Hepatocyte (in vitro differentiated cells): ENCODE measurements around the gene TAS2R60. TPM values are rescaled to one million over a fixed set of nuclear protein-coding genes. Genes with fewer than 3 reads are reported as not detected.

Experiments used
- DNase-seq: peaks from one replicate; pipeline ENCODE4 v3.0.0-alpha.2; 2016; ENCODE audit warnings: low spot score
- H2AFZ ChIP-seq: fragments of 200-600 bp; sonication (generic); 2 replicates; pipeline ENCODE4 v1.6.0; 2016; ENCODE audit warnings: antibody characterized with exemption, mild to moderate bottlenecking
- H3K27ac ChIP-seq: fragments of 200-600 bp; sonication (generic); 2 replicates; pipeline ENCODE4 v1.5.1; 2016; ENCODE audit warnings: mild to moderate bottlenecking
- H3K27me3 ChIP-seq: fragments of 200-600 bp; sonication (generic); 2 replicates; pipeline ENCODE4 v1.6.1; 2016
- H3K36me3 ChIP-seq: fragments of 200-600 bp; sonication (generic); replicated peaks from 2 replicates; pipeline ENCODE4 v1.5.1; 2016; ENCODE audit warnings: low read depth; ENCODE audit not compliant: insufficient read depth
- H3K4me1 ChIP-seq: fragments of 200-600 bp; sonication (generic); 2 replicates; pipeline ENCODE4 v1.5.1; 2016; ENCODE audit warnings: mild to moderate bottlenecking, moderate library complexity; ENCODE audit not compliant: insufficient read depth
- H3K4me2 ChIP-seq: fragments of 200-600 bp; sonication (generic); 2 replicates; pipeline ENCODE4 v1.6.0; 2016
- H3K4me3 ChIP-seq: fragments of 200-600 bp; sonication (generic); 2 replicates; pipeline ENCODE4 v1.5.1; 2016; ENCODE audit warnings: mild to moderate bottlenecking
- H3K79me2 ChIP-seq: fragments of 200-600 bp; sonication (generic); 2 replicates; pipeline ENCODE4 v1.6.0; 2017; ENCODE audit warnings: mild to moderate bottlenecking
- H3K9me2 ChIP-seq: fragments of 200-600 bp; sonication (generic); replicated peaks from 2 replicates; pipeline ENCODE4 v1.6.0; 2017; ENCODE audit warnings: mild to moderate bottlenecking; ENCODE audit not compliant: insufficient read depth
- H3K9me3 ChIP-seq: fragments of 200-600 bp; sonication (generic); 2 replicates; pipeline ENCODE4 v1.5.1; 2016; ENCODE audit warnings: low read depth, mild to moderate bottlenecking
- H4K20me1 ChIP-seq: fragments of 200-600 bp; sonication (generic); 2 replicates; pipeline ENCODE4 v1.6.0; 2016; ENCODE audit warnings: mild to moderate bottlenecking; ENCODE audit not compliant: insufficient read depth, poor library complexity, severe bottlenecking
- CTCF ChIP-seq: fragments of 200-600 bp; sonication (generic); IDR thresholded peaks from 2 replicates; pipeline ENCODE4 v1.5.1; 2016; ENCODE audit warnings: antibody characterized with exemption, mild to moderate bottlenecking; ENCODE audit not compliant: poor library complexity
- EZH2 ChIP-seq: fragments of 200-600 bp; sonication (generic); IDR thresholded peaks from 2 replicates; pipeline ENCODE4 v1.6.1; 2016; ENCODE audit warnings: antibody characterized with exemption, mild to moderate bottlenecking, borderline replicate concordance
- EZH2phosphoT487 ChIP-seq: fragments of 200-600 bp; sonication (generic); IDR thresholded peaks from one replicate; pipeline ENCODE4 v1.6.1; 2018; ENCODE audit warnings: antibody characterized with exemption, mild to moderate bottlenecking, low read depth, moderate library complexity; ENCODE audit not compliant: unreplicated experiment, severe bottlenecking
- WGBS: methylation state at CpG from one replicate; pipeline ENCODE4 v1.1.6; 2016; ENCODE audit warnings: low lambda C conversion rate; ENCODE audit errors: missing lambda C conversion rate; 5-methylcytosine and 5-hydroxymethylcytosine counted together
- polyA plus RNA-seq: library from polyadenylated mRNA; unstranded; fragments of >200 nt; fragmentation: Nextera tagmentation; extraction: Ambion mirVana; gene quantifications from 2 replicates; pipeline ENCODE4 v1.2.1, GENCODE V29; 2016
- total RNA-seq: library from RNA; depleted of rRNA; stranded (reverse); fragments of >200 nt; gene quantifications from 2 replicates; pipeline ENCODE4 v1.2.3, GENCODE V29; 2014

The TAS2R60 gene
- total and polyA plus RNA-seq, 2 experiments from 2014 or later: not detected

GRCh38 chr7:143456992-143457793 is 13.9 kb downstream of the TAS2R60 start:
- TF ChIP-seq CTCF (no peak), EZH2 (no peak), EZH2phosphoT487 (no peak)
- H4K20me1 ChIP-seq: no peaks in the 10 kb centered on the region
- H3K4me1 ChIP-seq: no peaks in the 10 kb centered on the region
- H3K4me3 ChIP-seq: no peak overlapping the region
- H2AFZ ChIP-seq: no peak overlapping the region
- no peaks in the 10 kb centered on the region for H3K79me2 ChIP-seq
- 69% methylated on average over 4 of the region's 4 CpGs for WGBS
- H3K36me3 ChIP-seq: no peaks in the 10 kb centered on the region
- no peaks in the 10 kb centered on the region for H3K27me3 ChIP-seq
- no peak for DNase-seq
- no peaks in the 10 kb centered on the region for H3K9me3 ChIP-seq
- no peaks in the 10 kb centered on the region for H3K9me2 ChIP-seq
- no peak overlapping the region for H3K27ac ChIP-seq
- no peak overlapping the region for H3K4me2 ChIP-seq

GRCh38 chr7:143458263-143458662 is 15.0 kb downstream of the TAS2R60 start:
- no peak overlapping the region for H3K4me2 ChIP-seq
- H3K27me3 ChIP-seq: no peaks in the 10 kb centered on the region
- H4K20me1 ChIP-seq: no peaks in the 10 kb centered on the region
- TF ChIP-seq EZH2phosphoT487 (no peak), EZH2 (no peak), CTCF (no peak)
- H3K36me3 ChIP-seq: no peaks in the 10 kb centered on the region
- H3K9me2 ChIP-seq: no peaks in the 10 kb centered on the region
- no peak for DNase-seq
- H3K4me3 ChIP-seq: no peak overlapping the region
- H3K27ac ChIP-seq: no peak overlapping the region
- no peaks in the 10 kb centered on the region for H3K79me2 ChIP-seq
- WGBS: 86% methylated on average over 3 of the region's 3 CpGs
- no peaks in the 10 kb centered on the region for H3K4me1 ChIP-seq
- H3K9me3 ChIP-seq: no peaks in the 10 kb centered on the region
- no peak overlapping the region for H2AFZ ChIP-seq

GRCh38 chr7:143458681-143459080 is 15.4 kb downstream of the TAS2R60 start:
- Histone ChIP-seq H3K4me2 (no peak overlapping the region), H3K9me3 (no peaks in the 10 kb centered on the region), H3K27ac (no peak overlapping the region), H3K9me2 (no peaks in the 10 kb centered on the region), H3K4me1 (no peaks in the 10 kb centered on the region), H2AFZ (no peak overlapping the region), H3K4me3 (no peak overlapping the region), H4K20me1 (no peaks in the 10 kb centered on the region), H3K36me3 (no peaks in the 10 kb centered on the region), H3K27me3 (no peaks in the 10 kb centered on the region), H3K79me2 (no peaks in the 10 kb centered on the region)
- WGBS: 85% methylated on average over 3 of the region's 3 CpGs
- TF ChIP-seq EZH2 (no peak), CTCF (no peak), EZH2phosphoT487 (no peak)
- DNase-seq: no peak
